GM12891 (cell line): ENCODE measurements around the gene SEMA4D.

ENCODE experiments used
- PAX5 ChIP-seq: IDR thresholded peaks from 2 replicates; pipeline ENCODE4 v1.6.1; 2011; ENCODE audit warnings: low read length, moderate library complexity, mild to moderate bottlenecking; ENCODE audit not compliant: insufficient read depth, severe bottlenecking
- POLR2A ChIP-seq: IDR thresholded peaks from 2 replicates; pipeline ENCODE4 v1.6.1; 2011; ENCODE audit warnings: low read depth, low read length, control low read depth
- POLR2AphosphoS5 ChIP-seq: IDR thresholded peaks from 2 replicates; pipeline ENCODE4 v1.6.1; 2011; ENCODE audit warnings: low read depth, low read length, control low read depth
- POU2F2 ChIP-seq: IDR thresholded peaks from 2 replicates; pipeline ENCODE4 v1.6.1; 2011; ENCODE audit warnings: low read depth, mild to moderate bottlenecking, control low read depth, low read length, moderate library complexity
- SPI1 ChIP-seq: IDR thresholded peaks from 2 replicates; pipeline ENCODE4 v1.6.1; 2011; ENCODE audit warnings: low read depth, low read length, control low read depth
- TAF1 ChIP-seq: IDR thresholded peaks from 2 replicates; pipeline ENCODE4 v1.6.1; 2011; ENCODE audit warnings: low read depth, low read length, control low read depth

- TF ChIP-seq SPI1: no peak
- TF ChIP-seq POLR2AphosphoS5: no peak
- no peak for TF ChIP-seq TAF1
- TF ChIP-seq POLR2A: no peak
- TF ChIP-seq POU2F2: no peak
- no peak for TF ChIP-seq PAX5
Observed at GRCh38 chr9:89445801-89446251, 52.1 kb downstream of the SEMA4D start.
